Measurements from ENCODE around the gene IQCH.
"Not testable (repeated sequence)": the region's sequence is repeated elsewhere in the genome, so short reads cannot be mapped to it uniquely, and the experiment has no call there.

The IQCH gene

DNA sequence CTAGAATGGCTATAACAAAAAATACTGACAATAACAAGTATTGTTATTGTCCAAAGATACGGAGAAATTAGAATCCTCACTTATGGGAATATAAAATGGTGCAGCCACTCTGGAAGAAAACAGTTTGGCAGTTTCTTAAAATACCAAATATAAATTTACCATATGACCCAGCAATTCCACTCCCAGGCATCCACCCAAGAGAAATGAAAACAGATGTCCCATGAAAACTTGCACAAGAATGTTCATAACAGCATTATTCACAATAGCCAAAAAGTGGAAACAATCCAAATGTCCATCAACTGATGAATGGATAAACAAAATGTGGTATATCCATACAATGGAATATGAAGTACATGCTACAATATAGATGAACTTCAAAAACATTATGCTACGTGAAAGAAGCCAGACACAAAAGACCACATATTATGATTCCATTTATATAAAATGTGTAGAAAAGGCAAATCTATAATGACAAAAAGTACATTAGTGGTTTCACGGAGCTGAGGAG, 9.6 kb upstream of the IQCH start:
- Histone ChIP-seq H3K36me3 (ENCODE audit: control insufficient read depth in 5 of 5, insufficient read depth in 5 of 5, low read length in 5 of 5) (no peaks in the 10 kb centered on the region), H3K4me1 (ENCODE audit: control insufficient read depth in 5 of 5, insufficient read depth in 5 of 5, low read length in 5 of 5) (peaks cover 0 to 15% (median 4%) of the 10 kb centered on the region in 5 donors), H3K27ac (ENCODE audit: low read depth, low read length) (no peak overlapping the region), H3K27me3 (ENCODE audit: control insufficient read depth in 5 of 5, insufficient read depth in 4 of 5, low read length in 5 of 5) (no peaks in the 10 kb centered on the region), H3K9me3 (ENCODE audit: control insufficient read depth in 5 of 5, low read length in 5 of 5) (no peaks in the 10 kb centered on the region), H3K4me3 (ENCODE audit: low read depth in 1 of 5, low read length in 5 of 5) (no peak overlapping the region), H3K9ac (ENCODE audit: low read length in 5 of 5) (no peak overlapping the region)

DNA sequence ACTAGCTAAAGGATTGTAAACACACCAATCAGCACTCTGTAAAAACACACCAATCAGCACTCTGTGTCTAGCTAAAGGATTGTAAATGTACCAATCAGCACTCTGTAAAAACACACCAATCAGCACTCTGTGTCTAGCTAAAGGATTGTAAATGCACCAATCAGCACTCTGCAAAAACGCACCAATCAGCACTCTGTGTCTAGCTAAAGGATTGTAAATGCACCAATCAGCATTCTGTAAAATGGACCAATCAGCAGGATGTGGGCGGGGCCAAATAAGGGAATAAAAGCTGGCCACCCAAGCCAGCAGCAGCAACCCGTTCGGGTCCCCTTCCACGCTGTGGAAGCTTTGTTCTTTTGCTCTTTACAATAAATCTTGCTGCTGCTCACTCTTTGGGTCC, 8.0 kb upstream of the IQCH start:
- not testable (repeated sequence) for H3K27ac ChIP-seq (ENCODE audit: low read depth, low read length)

DNA sequence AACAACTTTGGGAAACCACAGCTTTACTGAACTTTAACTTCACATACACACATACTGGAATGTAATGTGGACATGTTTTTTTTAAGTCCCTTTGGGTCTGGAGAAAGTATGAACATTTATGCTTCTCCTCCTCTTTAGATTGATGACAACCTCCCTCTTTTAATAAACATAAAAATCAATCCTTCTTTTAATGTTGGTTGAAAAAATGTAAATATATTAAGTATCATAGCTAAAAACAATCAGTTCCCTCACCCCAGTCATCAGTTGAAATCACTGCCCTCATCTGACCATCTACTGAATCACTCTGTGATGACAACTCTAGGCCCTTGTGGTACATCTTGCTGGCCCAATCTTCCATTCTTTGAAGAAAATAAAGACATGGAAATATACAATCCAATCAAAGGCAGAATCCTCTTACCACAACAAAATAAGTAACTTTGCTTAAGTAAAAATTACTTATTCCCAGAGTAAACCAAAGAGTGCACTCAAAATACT, 6.5 kb upstream of the IQCH start:
- Histone ChIP-seq H3K27ac (ENCODE audit: low read depth, low read length) (no peak overlapping the region), H3K4me1 (ENCODE audit: control insufficient read depth in 5 of 5, insufficient read depth in 5 of 5, low read length in 5 of 5) (peaks cover 0 to 11% (median 3%) of the 10 kb centered on the region in 5 donors), H3K36me3 (ENCODE audit: control insufficient read depth in 5 of 5, insufficient read depth in 5 of 5, low read length in 5 of 5) (no peaks in the 10 kb centered on the region), H3K9ac (ENCODE audit: low read length in 5 of 5) (no peak overlapping the region), H3K27me3 (ENCODE audit: control insufficient read depth in 5 of 5, insufficient read depth in 4 of 5, low read length in 5 of 5) (no peaks in the 10 kb centered on the region), H3K9me3 (ENCODE audit: control insufficient read depth in 5 of 5, low read length in 5 of 5) (no peaks in the 10 kb centered on the region), H3K4me3 (ENCODE audit: low read depth in 1 of 5, low read length in 5 of 5) (no peak overlapping the region)

More for the DNA sequence above, 8.0 kb upstream of the IQCH start:
- not testable (repeated sequence) for H3K36me3 ChIP-seq (ENCODE audit: control insufficient read depth in 5 of 5, insufficient read depth in 5 of 5, low read length in 5 of 5); H3K9ac ChIP-seq (ENCODE audit: low read length in 5 of 5); H3K9me3 ChIP-seq (ENCODE audit: control insufficient read depth in 5 of 5, low read length in 5 of 5); H3K4me3 ChIP-seq (ENCODE audit: low read depth in 1 of 5, low read length in 5 of 5); H3K27me3 ChIP-seq (ENCODE audit: control insufficient read depth in 5 of 5, insufficient read depth in 4 of 5, low read length in 5 of 5)
- H3K4me1 ChIP-seq (ENCODE audit: control insufficient read depth in 5 of 5, insufficient read depth in 5 of 5, low read length in 5 of 5), result peaks cover 0 to 12% (median 4%) of the 10 kb centered on the region in 5 donors

DNA sequence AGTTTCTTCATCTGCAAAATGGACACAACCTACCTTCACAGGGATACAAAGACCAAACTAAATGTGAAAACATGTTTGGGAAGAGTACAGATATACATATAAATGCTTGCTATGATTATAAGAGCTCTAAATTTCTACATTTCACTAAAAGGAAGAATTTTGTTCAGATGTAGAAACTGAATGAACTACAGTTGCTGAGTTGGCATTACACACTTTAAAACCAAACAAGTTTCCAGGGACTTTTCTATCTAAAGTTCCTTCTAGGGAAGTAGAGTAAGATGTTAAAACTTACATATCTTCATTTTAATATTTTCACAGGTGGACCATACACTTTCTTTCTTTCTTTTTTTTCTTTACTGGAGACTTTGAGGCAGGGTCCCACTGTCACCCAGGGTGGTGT, 4.8 kb upstream of the IQCH start:
- H3K9me3 ChIP-seq (ENCODE audit: control insufficient read depth in 5 of 5, low read length in 5 of 5), result no peaks in the 10 kb centered on the region

DNA sequence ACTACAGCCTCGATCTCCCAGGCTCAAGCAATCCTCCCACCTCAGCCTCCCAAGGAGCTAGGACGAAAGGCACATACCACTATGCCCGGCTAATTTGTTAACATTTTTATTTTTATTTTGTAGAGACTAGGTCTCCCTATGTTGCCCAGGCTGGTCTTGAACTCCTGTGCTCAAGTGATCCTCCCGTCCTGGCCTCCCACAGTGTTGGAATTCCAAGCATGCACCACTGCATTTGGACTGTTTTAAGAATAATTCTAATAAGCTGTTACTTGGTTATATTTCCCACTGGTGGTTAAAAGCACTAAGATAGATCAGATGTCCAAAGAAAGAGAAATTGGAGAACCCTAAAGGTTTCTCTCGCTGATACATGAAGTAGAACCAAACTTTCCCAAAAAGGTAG, 3.3 kb upstream of the IQCH start:
- no peak overlapping the region for H3K4me3 ChIP-seq (ENCODE audit: low read depth in 1 of 5, low read length in 5 of 5)
- H3K27ac ChIP-seq (ENCODE audit: low read depth, low read length), result no peak overlapping the region
- H3K9ac ChIP-seq (ENCODE audit: low read length in 5 of 5), result no peak overlapping the region
- H3K27me3 ChIP-seq (ENCODE audit: control insufficient read depth in 5 of 5, insufficient read depth in 4 of 5, low read length in 5 of 5), result no peaks in the 10 kb centered on the region
- no peaks in the 10 kb centered on the region for H3K9me3 ChIP-seq (ENCODE audit: control insufficient read depth in 5 of 5, low read length in 5 of 5)
- peaks cover 0 to 25% (median 17%) of the 10 kb centered on the region in 5 donors for H3K4me1 ChIP-seq (ENCODE audit: control insufficient read depth in 5 of 5, insufficient read depth in 5 of 5, low read length in 5 of 5)
- H3K36me3 ChIP-seq (ENCODE audit: control insufficient read depth in 5 of 5, insufficient read depth in 5 of 5, low read length in 5 of 5), result no peaks in the 10 kb centered on the region

More for the DNA sequence above, 4.8 kb upstream of the IQCH start:
- Histone ChIP-seq H3K4me3 (ENCODE audit: low read depth in 1 of 5, low read length in 5 of 5) (no peak overlapping the region), H3K4me1 (ENCODE audit: control insufficient read depth in 5 of 5, insufficient read depth in 5 of 5, low read length in 5 of 5) (peaks cover 0 to 20% (median 11%) of the 10 kb centered on the region in 5 donors), H3K9ac (ENCODE audit: low read length in 5 of 5) (no peak overlapping the region), H3K36me3 (ENCODE audit: control insufficient read depth in 5 of 5, insufficient read depth in 5 of 5, low read length in 5 of 5) (no peaks in the 10 kb centered on the region), H3K27ac (ENCODE audit: low read depth, low read length) (no peak overlapping the region), H3K27me3 (ENCODE audit: control insufficient read depth in 5 of 5, insufficient read depth in 4 of 5, low read length in 5 of 5) (no peaks in the 10 kb centered on the region)

DNA sequence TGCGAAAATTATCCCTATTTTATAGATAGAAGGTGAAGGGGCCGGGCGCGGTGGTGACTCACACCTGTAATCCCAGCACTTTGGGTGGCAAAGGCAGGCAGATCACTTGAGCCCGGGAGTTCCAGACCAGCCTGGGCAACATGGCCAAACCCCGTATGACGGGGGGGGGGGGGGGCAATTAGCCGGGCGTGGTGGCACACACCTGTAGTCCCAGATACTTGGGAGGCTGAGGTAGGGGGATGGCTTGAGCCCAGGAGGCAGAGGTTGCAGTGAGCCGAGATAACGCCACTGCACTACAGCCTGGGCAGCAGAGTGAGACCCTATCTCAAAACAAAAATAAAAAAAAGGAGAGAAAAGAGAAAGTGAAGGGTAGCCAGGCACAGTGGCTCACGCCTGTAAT, 1.5 kb upstream of the IQCH start:
- peak overlapping the region in 4 of 5 donors; percentile 86 to 96 (median 93) for H3K4me3 ChIP-seq (ENCODE audit: low read depth in 1 of 5, low read length in 5 of 5)
- no peak overlapping the region for H3K27ac ChIP-seq (ENCODE audit: low read depth, low read length)
- H3K4me1 ChIP-seq (ENCODE audit: control insufficient read depth in 5 of 5, insufficient read depth in 5 of 5, low read length in 5 of 5), result peaks cover 0 to 25% (median 17%) of the 10 kb centered on the region in 5 donors
- no peaks in the 10 kb centered on the region for H3K36me3 ChIP-seq (ENCODE audit: control insufficient read depth in 5 of 5, insufficient read depth in 5 of 5, low read length in 5 of 5)
- H3K27me3 ChIP-seq (ENCODE audit: control insufficient read depth in 5 of 5, insufficient read depth in 4 of 5, low read length in 5 of 5), result no peaks in the 10 kb centered on the region
- peak overlapping the region in 1 of 5 donors; percentile 92 for H3K9ac ChIP-seq (ENCODE audit: low read length in 5 of 5)
- no peaks in the 10 kb centered on the region for H3K9me3 ChIP-seq (ENCODE audit: control insufficient read depth in 5 of 5, low read length in 5 of 5)

DNA sequence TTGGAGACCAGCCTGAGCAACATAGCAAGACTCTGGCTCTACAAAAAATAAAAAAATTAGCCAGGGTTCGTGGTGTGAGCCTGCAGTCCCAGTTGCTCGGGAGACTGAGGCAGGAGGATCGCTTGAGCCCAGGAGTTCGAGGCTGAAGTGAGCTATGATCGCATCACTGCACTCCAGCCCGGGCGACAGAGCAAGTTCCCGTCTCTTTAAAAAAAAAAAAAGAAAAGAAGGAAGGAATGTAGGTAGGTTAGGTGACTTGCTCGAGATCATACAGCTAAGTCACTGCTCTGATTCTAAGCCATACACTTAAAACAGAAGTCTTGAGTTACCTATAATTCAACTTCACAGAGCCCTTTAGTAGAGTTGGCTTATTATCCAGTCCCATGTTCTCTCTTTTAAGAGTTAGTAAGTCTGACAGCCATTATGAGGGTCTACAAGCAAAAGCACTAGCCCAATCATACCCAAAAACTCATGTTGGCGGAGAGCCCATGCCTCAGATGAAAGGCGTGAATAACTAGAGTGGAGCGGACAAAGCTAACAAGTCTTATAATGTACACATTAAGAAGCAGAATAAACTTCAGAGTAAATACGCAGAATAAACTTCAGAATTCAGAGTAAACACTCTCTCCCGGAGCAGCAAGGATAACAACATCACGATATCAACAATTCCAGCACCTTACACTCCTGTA, 893 bp upstream of the IQCH start:
- peak overlapping the region; percentile 83 to 96 (median 92) for H3K4me3 ChIP-seq (ENCODE audit: low read depth in 1 of 5, low read length in 5 of 5)
- H3K27me3 ChIP-seq (ENCODE audit: control insufficient read depth in 5 of 5, insufficient read depth in 4 of 5, low read length in 5 of 5), result no peaks in the 10 kb centered on the region
- H3K36me3 ChIP-seq (ENCODE audit: control insufficient read depth in 5 of 5, insufficient read depth in 5 of 5, low read length in 5 of 5), result no peaks in the 10 kb centered on the region
- peaks cover 0 to 25% (median 17%) of the 10 kb centered on the region in 5 donors for H3K4me1 ChIP-seq (ENCODE audit: control insufficient read depth in 5 of 5, insufficient read depth in 5 of 5, low read length in 5 of 5)
- H3K27ac ChIP-seq (ENCODE audit: low read depth, low read length), result peak overlapping the region; percentile 86
- peak overlapping the region; percentile 88 to 99 (median 92) for H3K9ac ChIP-seq (ENCODE audit: low read length in 5 of 5)
- H3K9me3 ChIP-seq (ENCODE audit: control insufficient read depth in 5 of 5, low read length in 5 of 5), result no peaks in the 10 kb centered on the region

DNA sequence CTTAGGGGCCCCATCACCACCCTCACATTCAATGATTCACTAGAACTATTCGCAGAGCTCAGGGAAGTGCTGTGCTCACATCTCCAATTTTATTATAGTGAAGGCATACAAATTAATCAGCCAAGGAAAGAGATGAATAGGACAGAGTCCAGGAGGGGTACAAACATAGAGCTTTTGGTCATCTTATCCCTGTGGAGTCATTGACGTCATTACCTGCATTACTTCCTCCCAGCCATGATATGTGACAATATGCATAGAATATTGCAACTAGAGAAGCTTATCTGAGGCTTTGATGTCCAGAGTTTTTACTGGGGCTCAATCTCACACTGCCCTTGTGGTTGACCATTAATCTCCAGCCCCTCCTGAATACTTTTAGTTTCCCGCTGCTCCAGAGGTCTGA, 1.5 kb downstream of the IQCH start:
- peaks cover 0 to 25% (median 17%) of the 10 kb centered on the region in 5 donors for H3K4me1 ChIP-seq (ENCODE audit: control insufficient read depth in 5 of 5, insufficient read depth in 5 of 5, low read length in 5 of 5)
- H3K27me3 ChIP-seq (ENCODE audit: control insufficient read depth in 5 of 5, insufficient read depth in 4 of 5, low read length in 5 of 5), result no peaks in the 10 kb centered on the region
- no peak overlapping the region for H3K27ac ChIP-seq (ENCODE audit: low read depth, low read length)
- H3K36me3 ChIP-seq (ENCODE audit: control insufficient read depth in 5 of 5, insufficient read depth in 5 of 5, low read length in 5 of 5), result no peaks in the 10 kb centered on the region
- no peak overlapping the region for H3K4me3 ChIP-seq (ENCODE audit: low read depth in 1 of 5, low read length in 5 of 5)
- no peaks in the 10 kb centered on the region for H3K9me3 ChIP-seq (ENCODE audit: control insufficient read depth in 5 of 5, low read length in 5 of 5)
- no peak overlapping the region for H3K9ac ChIP-seq (ENCODE audit: low read length in 5 of 5)

DNA sequence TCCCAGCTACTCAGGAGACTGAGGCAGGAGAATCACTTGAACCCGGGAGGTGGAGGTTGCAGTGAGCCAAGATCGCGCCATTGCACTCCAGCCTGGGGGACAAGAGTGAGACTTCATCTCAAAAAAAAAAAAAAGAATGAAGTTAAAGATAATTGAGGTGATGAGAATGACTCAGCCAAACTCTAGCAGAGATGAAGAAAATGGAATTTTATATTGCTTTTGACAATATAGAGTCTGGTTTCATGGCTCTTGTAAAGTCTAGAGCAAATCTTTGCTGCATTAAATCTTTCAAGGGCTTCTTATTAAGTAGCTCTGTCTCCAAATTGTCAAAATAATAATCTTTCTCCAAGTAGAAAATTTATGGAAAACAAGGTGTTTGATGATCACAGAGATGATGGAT, 3.8 kb downstream of the IQCH start:
- H3K27ac ChIP-seq (ENCODE audit: low read depth, low read length); H3K9ac ChIP-seq (ENCODE audit: low read length in 5 of 5); H3K36me3 ChIP-seq (ENCODE audit: control insufficient read depth in 5 of 5, insufficient read depth in 5 of 5, low read length in 5 of 5); H3K27me3 ChIP-seq (ENCODE audit: control insufficient read depth in 5 of 5, insufficient read depth in 4 of 5, low read length in 5 of 5); H3K4me3 ChIP-seq (ENCODE audit: low read depth in 1 of 5, low read length in 5 of 5); H3K9me3 ChIP-seq (ENCODE audit: control insufficient read depth in 5 of 5, low read length in 5 of 5): not testable (repeated sequence)
- H3K4me1 ChIP-seq (ENCODE audit: control insufficient read depth in 5 of 5, insufficient read depth in 5 of 5, low read length in 5 of 5), result peaks cover 0 to 15% (median 14%) of the 10 kb centered on the region in 5 donors

DNA sequence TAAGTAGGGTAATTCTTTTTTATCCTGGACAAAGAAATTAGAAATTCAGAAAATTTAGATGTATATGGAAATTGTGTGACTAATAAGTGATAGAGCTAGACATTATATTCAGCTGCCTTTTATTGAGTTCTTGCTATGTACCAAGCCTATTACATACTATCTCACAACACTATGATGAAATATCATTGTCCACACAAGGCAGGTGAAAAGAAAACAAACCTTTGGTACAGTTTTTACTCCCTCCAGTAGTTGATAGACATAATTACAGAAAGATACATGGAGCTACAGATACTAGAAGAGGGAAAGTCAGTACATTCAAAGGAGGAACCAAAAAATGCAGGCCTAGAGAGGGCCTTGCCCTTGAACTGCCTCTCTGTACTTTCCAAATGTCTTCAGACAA, 4.8 kb downstream of the IQCH start:
- Histone ChIP-seq H3K9me3 (ENCODE audit: control insufficient read depth in 5 of 5, low read length in 5 of 5) (no peaks in the 10 kb centered on the region), H3K9ac (ENCODE audit: low read length in 5 of 5) (no peak overlapping the region), H3K27ac (ENCODE audit: low read depth, low read length) (no peak overlapping the region), H3K36me3 (ENCODE audit: control insufficient read depth in 5 of 5, insufficient read depth in 5 of 5, low read length in 5 of 5) (no peaks in the 10 kb centered on the region), H3K27me3 (ENCODE audit: control insufficient read depth in 5 of 5, insufficient read depth in 4 of 5, low read length in 5 of 5) (no peaks in the 10 kb centered on the region), H3K4me1 (ENCODE audit: control insufficient read depth in 5 of 5, insufficient read depth in 5 of 5, low read length in 5 of 5) (peaks cover 0 to 7% (median 5%) of the 10 kb centered on the region in 5 donors), H3K4me3 (ENCODE audit: low read depth in 1 of 5, low read length in 5 of 5) (no peak overlapping the region)

Measured in subcutaneous abdominal adipose tissue (tissue), 5 donors.